ENCODE measurements around the gene PNLDC1.
"Not testable (repeated sequence)": the region's sequence is repeated elsewhere in the genome, so short reads cannot be mapped to it uniquely, and the experiment has no call there.

PNLDC1 gene

DNA sequence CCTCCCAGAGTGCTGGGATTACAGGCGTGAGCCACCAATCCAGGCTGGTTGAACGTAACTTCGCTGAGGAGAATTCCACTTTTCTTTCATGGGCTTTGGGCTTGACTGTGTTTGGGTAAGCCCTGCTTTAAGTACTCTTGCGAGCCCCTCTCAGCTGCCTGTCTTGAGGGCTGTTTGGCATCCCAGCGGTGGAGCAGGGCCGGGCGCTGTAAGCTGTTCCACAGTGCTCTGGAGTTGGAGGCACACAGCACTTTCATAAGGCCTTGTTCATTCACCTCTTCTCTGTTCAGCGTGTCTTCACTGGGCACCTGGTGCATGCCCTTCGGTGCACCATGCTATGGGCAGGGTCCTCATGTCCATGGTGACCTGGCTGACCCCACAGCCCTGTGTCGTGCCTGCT lies 21.6 kb downstream of the PNLDC1 start:
- H3K9ac ChIP-seq (ENCODE audit: low read length in 2 of 2), result no peak overlapping the region
- peaks cover 2% of the 10 kb centered on the region for H3K4me1 ChIP-seq (ENCODE audit: control insufficient read depth, insufficient read depth, low read length)
- H3K9me3 ChIP-seq (ENCODE audit: control insufficient read depth in 2 of 2, low read length in 2 of 2), result no peaks in the 10 kb centered on the region
- H3K4me3 ChIP-seq (ENCODE audit: low read length in 2 of 2), result no peak overlapping the region
- no peaks in the 10 kb centered on the region for H3K36me3 ChIP-seq (ENCODE audit: control insufficient read depth in 2 of 2, insufficient read depth in 2 of 2, low read length in 2 of 2)
- no peak overlapping the region for H3K27ac ChIP-seq (ENCODE audit: low read length)
- H3K27me3 ChIP-seq (ENCODE audit: control insufficient read depth in 1 of 2, insufficient read depth in 2 of 2, low read length in 2 of 2), result no peaks in the 10 kb centered on the region

DNA sequence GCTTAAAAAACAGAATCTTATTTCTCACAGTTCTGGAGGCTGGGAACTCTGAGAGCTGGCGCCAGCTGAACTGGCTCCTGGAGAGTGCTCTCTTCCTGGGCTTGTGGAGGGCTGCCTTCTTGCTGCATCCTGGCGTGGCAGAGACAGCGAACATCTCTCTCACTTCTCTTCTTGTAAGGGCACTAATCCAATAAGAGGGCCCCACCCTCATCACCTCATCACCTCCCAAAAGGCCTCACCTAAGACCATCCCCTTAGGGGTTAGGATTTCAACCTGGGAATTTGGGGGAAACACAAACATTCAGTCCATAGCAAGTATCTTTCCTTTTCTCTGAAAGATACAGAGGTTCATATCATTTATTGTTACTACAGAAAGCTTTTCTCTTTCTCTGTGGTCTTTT lies 23.9 kb downstream of the PNLDC1 start:
- Histone ChIP-seq H3K36me3 (ENCODE audit: control insufficient read depth in 2 of 2, insufficient read depth in 2 of 2, low read length in 2 of 2) (no peaks in the 10 kb centered on the region), H3K9ac (ENCODE audit: low read length in 2 of 2) (no peak overlapping the region)

DNA sequence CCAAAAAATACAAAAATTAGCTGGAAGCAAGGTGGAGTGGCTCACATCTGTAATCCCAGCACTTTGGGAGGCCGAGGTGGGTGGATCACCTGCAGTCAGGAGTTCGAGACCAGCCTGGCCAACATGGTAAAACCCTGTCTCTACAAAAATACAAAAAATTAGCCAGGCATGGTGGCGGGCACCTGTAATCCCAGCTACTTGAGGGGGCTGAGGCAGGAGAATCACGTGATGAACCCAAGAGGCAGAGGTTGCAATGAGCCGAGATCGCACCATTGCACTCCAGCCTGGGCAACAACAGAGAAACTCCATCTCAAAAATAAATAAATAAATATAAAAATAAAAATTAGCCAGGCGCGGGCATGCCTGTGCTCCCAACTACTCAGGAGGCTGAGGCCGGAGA lies 24.6 kb downstream of the PNLDC1 start:
- H3K4me3 ChIP-seq (ENCODE audit: low read length in 2 of 2); H3K36me3 ChIP-seq (ENCODE audit: control insufficient read depth in 2 of 2, insufficient read depth in 2 of 2, low read length in 2 of 2); H3K9me3 ChIP-seq (ENCODE audit: control insufficient read depth in 2 of 2, low read length in 2 of 2); H3K4me1 ChIP-seq (ENCODE audit: control insufficient read depth, insufficient read depth, low read length); H3K27me3 ChIP-seq (ENCODE audit: control insufficient read depth in 1 of 2, insufficient read depth in 2 of 2, low read length in 2 of 2); H3K9ac ChIP-seq (ENCODE audit: low read length in 2 of 2); H3K27ac ChIP-seq (ENCODE audit: low read length): not testable (repeated sequence)

More for the DNA sequence above, 23.9 kb downstream of the PNLDC1 start:
- Histone ChIP-seq H3K27me3 (ENCODE audit: control insufficient read depth in 1 of 2, insufficient read depth in 2 of 2, low read length in 2 of 2) (no peaks in the 10 kb centered on the region), H3K9me3 (ENCODE audit: control insufficient read depth in 2 of 2, low read length in 2 of 2) (no peaks in the 10 kb centered on the region), H3K4me1 (ENCODE audit: control insufficient read depth, insufficient read depth, low read length) (peaks cover 2% of the 10 kb centered on the region), H3K4me3 (ENCODE audit: low read length in 2 of 2) (no peak overlapping the region), H3K27ac (ENCODE audit: low read length) (no peak overlapping the region)

DNA sequence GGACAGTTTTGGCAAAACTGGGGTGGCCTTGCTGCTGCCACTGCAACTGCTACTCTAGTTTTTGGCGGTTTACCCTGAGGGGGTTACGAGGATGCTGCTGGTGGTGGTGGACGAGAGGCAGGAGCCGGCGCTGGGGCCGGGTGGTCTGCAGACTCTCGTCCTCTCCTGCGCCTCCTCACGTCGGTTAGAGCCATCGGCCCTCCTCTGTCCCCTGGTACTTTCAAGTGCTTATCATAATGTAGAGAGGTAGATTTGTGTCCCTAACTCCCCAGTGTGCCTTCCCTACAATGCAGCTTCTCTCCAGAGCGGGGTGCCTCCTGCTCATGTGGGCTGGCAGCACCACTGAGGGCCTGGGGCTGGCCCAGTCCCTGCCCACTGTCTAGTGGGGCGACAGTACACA lies 25.9 kb downstream of the PNLDC1 start:
- H3K27ac ChIP-seq (ENCODE audit: low read length), result no peak overlapping the region
- no peak overlapping the region for H3K4me3 ChIP-seq (ENCODE audit: low read length in 2 of 2)
- no peaks in the 10 kb centered on the region for H3K9me3 ChIP-seq (ENCODE audit: control insufficient read depth in 2 of 2, low read length in 2 of 2)
- H3K4me1 ChIP-seq (ENCODE audit: control insufficient read depth, insufficient read depth, low read length), result peaks cover 2% of the 10 kb centered on the region
- no peaks in the 10 kb centered on the region for H3K27me3 ChIP-seq (ENCODE audit: control insufficient read depth in 1 of 2, insufficient read depth in 2 of 2, low read length in 2 of 2)
- no peaks in the 10 kb centered on the region for H3K36me3 ChIP-seq (ENCODE audit: control insufficient read depth in 2 of 2, insufficient read depth in 2 of 2, low read length in 2 of 2)
- H3K9ac ChIP-seq (ENCODE audit: low read length in 2 of 2), result no peak overlapping the region

DNA sequence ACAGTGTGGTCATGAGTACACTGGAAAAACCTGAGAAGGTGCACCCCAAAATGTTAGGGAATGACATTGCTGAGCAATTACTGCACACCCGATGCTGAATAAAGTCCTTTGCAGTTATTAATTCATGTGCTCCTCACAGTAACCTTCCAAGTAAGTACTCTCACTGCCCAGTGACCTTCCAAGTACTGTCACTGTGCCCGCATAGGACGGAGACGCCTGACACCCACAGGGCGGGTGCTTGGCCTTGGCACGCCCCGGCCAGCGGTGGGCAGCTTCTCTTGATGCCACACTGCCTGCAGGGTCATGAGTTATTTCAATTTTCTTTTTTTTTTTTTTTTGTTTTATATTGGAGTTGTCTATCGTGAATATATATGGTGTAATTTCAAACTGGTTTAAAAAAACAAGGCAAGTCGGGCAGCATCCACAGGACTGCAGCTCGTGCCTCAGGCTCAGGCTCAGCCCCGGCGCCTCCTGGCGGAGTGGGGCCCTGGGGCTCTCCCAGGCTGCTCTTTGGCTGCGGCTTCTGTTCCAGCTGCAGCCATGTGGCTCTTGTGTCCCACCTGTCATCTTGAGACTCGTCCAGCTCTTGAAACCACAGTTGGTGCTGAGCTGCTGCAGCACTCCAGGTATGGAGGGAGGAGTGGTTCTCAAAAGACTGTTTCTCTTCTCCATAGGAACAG lies 27.0 kb downstream of the PNLDC1 start:
- H3K27me3 ChIP-seq (ENCODE audit: control insufficient read depth in 1 of 2, insufficient read depth in 2 of 2, low read length in 2 of 2), result peaks cover 0 to 2% of the 10 kb centered on the region in 2 donors
- no peak overlapping the region for H3K4me3 ChIP-seq (ENCODE audit: low read length in 2 of 2)
- H3K9ac ChIP-seq (ENCODE audit: low read length in 2 of 2), result no peak overlapping the region
- no peaks in the 10 kb centered on the region for H3K9me3 ChIP-seq (ENCODE audit: control insufficient read depth in 2 of 2, low read length in 2 of 2)
- H3K27ac ChIP-seq (ENCODE audit: low read length), result no peak overlapping the region
- no peaks in the 10 kb centered on the region for H3K36me3 ChIP-seq (ENCODE audit: control insufficient read depth in 2 of 2, insufficient read depth in 2 of 2, low read length in 2 of 2)
- H3K4me1 ChIP-seq (ENCODE audit: control insufficient read depth, insufficient read depth, low read length), result no peaks in the 10 kb centered on the region

DNA sequence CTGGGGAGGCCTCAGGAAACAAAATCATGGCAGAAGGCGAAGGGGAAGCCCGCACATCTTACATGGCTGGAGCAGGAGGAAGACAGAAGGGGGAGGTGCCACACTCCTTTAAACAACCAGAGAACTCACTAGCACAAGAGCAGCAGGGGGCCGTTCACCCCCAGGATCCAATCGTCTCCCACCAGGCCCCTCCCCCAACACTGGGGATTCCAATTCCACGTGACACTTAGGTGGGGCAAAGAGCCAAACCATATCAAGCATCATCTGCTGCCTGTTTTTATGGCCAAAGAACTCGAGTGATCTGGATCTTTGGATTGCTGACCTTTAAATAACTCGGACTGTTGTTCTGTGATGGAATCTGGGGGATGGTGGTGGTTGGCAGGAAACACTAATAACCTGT lies 28.0 kb downstream of the PNLDC1 start:
- H3K4me1 ChIP-seq (ENCODE audit: control insufficient read depth, insufficient read depth, low read length), result no peaks in the 10 kb centered on the region
- H3K4me3 ChIP-seq (ENCODE audit: low read length in 2 of 2), result no peak overlapping the region
- H3K27ac ChIP-seq (ENCODE audit: low read length), result no peak overlapping the region
- no peaks in the 10 kb centered on the region for H3K9me3 ChIP-seq (ENCODE audit: control insufficient read depth in 2 of 2, low read length in 2 of 2)
- H3K9ac ChIP-seq (ENCODE audit: low read length in 2 of 2), result no peak overlapping the region
- H3K27me3 ChIP-seq (ENCODE audit: control insufficient read depth in 1 of 2, insufficient read depth in 2 of 2, low read length in 2 of 2), result peaks cover 0 to 2% of the 10 kb centered on the region in 2 donors
- H3K36me3 ChIP-seq (ENCODE audit: control insufficient read depth in 2 of 2, insufficient read depth in 2 of 2, low read length in 2 of 2), result no peaks in the 10 kb centered on the region

DNA sequence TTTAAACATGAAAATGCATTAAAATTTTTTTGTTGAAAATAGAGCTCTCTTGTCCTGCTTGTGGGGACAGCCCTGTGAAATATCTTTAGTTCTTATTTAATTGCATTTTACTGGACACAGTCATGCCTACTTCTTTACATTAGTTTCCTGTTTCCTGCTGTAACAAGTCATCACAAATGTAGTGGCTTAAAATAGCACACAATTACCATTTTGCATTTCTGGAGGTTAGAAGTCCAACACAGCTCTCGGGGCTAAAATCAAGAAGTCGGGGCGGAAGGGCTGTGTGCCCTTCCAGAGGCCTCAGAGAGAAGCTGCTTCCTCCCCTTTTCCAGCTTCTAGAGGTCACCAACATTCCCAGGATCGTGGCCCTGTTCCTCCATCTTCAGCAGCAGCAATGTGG lies 29.4 kb downstream of the PNLDC1 start:
- Histone ChIP-seq H3K36me3 (ENCODE audit: control insufficient read depth in 2 of 2, insufficient read depth in 2 of 2, low read length in 2 of 2) (no peaks in the 10 kb centered on the region), H3K27ac (ENCODE audit: low read length) (no peak overlapping the region), H3K9me3 (ENCODE audit: control insufficient read depth in 2 of 2, low read length in 2 of 2) (no peaks in the 10 kb centered on the region), H3K4me1 (ENCODE audit: control insufficient read depth, insufficient read depth, low read length) (no peaks in the 10 kb centered on the region), H3K27me3 (ENCODE audit: control insufficient read depth in 1 of 2, insufficient read depth in 2 of 2, low read length in 2 of 2) (peaks cover 0 to 2% of the 10 kb centered on the region in 2 donors), H3K9ac (ENCODE audit: low read length in 2 of 2) (no peak overlapping the region), H3K4me3 (ENCODE audit: low read length in 2 of 2) (no peak overlapping the region)

DNA sequence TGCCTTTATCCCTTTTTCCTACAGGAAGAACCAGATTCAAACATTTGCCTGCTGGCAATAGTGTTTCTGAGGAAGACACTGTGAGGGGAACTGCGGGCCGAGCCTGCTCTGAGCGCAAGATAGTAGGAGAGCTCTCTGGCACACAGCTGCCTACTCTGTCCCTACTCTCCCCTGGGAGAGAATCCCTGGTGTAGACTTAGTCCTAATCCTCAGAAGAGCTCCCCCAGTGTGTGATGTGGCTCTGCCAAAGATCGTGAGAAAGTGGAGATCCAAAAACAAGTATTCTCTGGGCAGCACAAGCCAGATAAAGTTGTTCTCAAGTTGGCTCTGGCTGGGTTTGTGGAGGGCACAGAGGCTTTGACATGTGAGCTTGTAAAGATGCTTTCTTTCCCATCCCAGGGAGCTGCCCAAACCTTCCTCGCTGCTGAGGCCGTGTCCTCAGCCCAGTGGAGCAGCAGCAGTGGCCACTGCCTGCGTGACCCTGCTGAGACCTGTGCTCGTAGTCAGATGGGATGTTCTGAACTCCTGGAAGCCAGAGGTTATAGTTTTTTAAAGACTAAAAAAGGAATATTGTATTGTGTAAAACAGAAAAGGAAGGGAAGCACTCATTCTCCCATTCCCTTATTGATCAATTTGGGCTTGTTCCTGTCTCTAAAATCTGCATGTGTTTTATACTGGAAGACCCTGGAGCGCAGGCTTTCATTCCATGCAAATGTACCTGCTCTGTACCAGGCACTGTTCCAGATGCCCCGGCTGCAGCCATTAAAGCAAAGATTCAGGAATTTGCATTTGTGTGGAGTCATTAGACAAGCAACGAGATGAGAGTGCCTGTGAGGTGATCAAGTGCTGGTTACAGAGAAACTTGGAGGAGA lies 30.7 kb downstream of the PNLDC1 start:
- Histone ChIP-seq H3K4me1 (ENCODE audit: control insufficient read depth, insufficient read depth, low read length) (no peaks in the 10 kb centered on the region), H3K36me3 (ENCODE audit: control insufficient read depth in 2 of 2, insufficient read depth in 2 of 2, low read length in 2 of 2) (no peaks in the 10 kb centered on the region), H3K9me3 (ENCODE audit: control insufficient read depth in 2 of 2, low read length in 2 of 2) (no peaks in the 10 kb centered on the region), H3K4me3 (ENCODE audit: low read length in 2 of 2) (no peak overlapping the region), H3K27me3 (ENCODE audit: control insufficient read depth in 1 of 2, insufficient read depth in 2 of 2, low read length in 2 of 2) (peaks cover 0 to 2% of the 10 kb centered on the region in 2 donors), H3K27ac (ENCODE audit: low read length) (no peak overlapping the region), H3K9ac (ENCODE audit: low read length in 2 of 2) (no peak overlapping the region)

DNA sequence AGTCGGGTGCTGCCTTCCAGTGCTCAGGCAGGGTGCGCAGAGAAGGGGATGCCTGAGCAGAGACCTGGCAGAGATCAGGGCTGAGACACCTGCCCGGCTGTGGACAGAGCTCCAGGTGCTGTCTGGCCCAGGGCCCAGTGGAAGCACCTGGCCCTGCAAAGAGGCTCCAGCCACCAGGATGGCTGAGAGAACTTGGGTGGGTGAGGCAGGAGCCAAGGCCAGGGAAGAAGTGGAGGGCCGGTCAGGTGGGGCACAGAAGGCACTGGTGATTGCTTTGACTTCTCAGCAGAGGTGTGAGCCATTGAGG lies 31.2 kb downstream of the PNLDC1 start:
- Histone ChIP-seq H3K9ac (ENCODE audit: low read length in 2 of 2) (no peak overlapping the region), H3K9me3 (ENCODE audit: control insufficient read depth in 2 of 2, low read length in 2 of 2) (no peaks in the 10 kb centered on the region), H3K27ac (ENCODE audit: low read length) (no peak overlapping the region), H3K4me1 (ENCODE audit: control insufficient read depth, insufficient read depth, low read length) (no peaks in the 10 kb centered on the region), H3K27me3 (ENCODE audit: control insufficient read depth in 1 of 2, insufficient read depth in 2 of 2, low read length in 2 of 2) (peaks cover 0 to 2% of the 10 kb centered on the region in 2 donors), H3K4me3 (ENCODE audit: low read length in 2 of 2) (no peak overlapping the region), H3K36me3 (ENCODE audit: control insufficient read depth in 2 of 2, insufficient read depth in 2 of 2, low read length in 2 of 2) (no peaks in the 10 kb centered on the region)

DNA sequence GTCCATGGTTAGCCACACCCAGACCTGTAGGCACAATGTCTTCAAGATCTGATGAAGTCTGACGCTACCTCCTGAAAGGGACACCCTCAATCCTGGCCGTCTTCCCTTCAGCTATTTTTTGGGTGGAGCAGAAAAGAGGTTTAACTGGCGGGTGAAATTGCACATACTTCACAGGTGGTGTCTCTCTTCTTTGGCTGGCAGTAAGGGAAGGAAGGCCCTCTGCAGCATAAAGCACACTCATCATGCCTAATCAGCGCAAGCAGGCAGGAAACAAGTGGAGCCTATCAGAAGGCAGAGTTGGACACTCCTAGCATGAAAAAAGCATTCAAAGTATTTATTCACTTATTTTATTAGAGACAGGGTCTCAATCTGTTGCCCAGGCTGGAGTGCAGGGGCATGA lies 32.9 kb downstream of the PNLDC1 start:
- Histone ChIP-seq H3K4me1 (ENCODE audit: control insufficient read depth, insufficient read depth, low read length) (no peaks in the 10 kb centered on the region), H3K36me3 (ENCODE audit: control insufficient read depth in 2 of 2, insufficient read depth in 2 of 2, low read length in 2 of 2) (no peaks in the 10 kb centered on the region), H3K9me3 (ENCODE audit: control insufficient read depth in 2 of 2, low read length in 2 of 2) (no peaks in the 10 kb centered on the region), H3K27ac (ENCODE audit: low read length) (no peak overlapping the region), H3K27me3 (ENCODE audit: control insufficient read depth in 1 of 2, insufficient read depth in 2 of 2, low read length in 2 of 2) (peaks cover 0 to 2% of the 10 kb centered on the region in 2 donors), H3K9ac (ENCODE audit: low read length in 2 of 2) (no peak overlapping the region), H3K4me3 (ENCODE audit: low read length in 2 of 2) (no peak overlapping the region)

DNA sequence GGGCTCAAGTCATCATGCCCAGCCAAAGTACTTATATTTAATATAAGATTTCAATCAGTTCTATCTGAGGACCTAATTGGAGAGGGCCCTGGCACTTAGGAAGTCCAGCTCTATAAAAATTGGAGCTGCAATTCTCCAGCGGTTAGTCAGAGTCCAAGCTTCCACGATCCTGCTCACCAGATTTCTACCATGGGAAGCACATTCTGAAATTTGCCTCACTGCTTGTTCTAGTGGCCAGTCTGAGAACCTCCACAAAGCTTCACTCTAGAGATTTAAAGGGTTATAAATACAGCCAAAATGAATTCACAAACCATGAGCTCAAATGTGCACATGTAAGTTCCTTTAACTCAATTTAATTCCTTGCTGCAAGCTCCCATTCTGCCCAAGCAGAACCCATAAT lies 33.5 kb downstream of the PNLDC1 start:
- Histone ChIP-seq H3K9me3 (ENCODE audit: control insufficient read depth in 2 of 2, low read length in 2 of 2) (no peaks in the 10 kb centered on the region), H3K27ac (ENCODE audit: low read length) (no peak overlapping the region), H3K4me1 (ENCODE audit: control insufficient read depth, insufficient read depth, low read length) (no peaks in the 10 kb centered on the region), H3K27me3 (ENCODE audit: control insufficient read depth in 1 of 2, insufficient read depth in 2 of 2, low read length in 2 of 2) (peaks cover 0 to 2% of the 10 kb centered on the region in 2 donors), H3K4me3 (ENCODE audit: low read length in 2 of 2) (no peak overlapping the region), H3K36me3 (ENCODE audit: control insufficient read depth in 2 of 2, insufficient read depth in 2 of 2, low read length in 2 of 2) (no peaks in the 10 kb centered on the region), H3K9ac (ENCODE audit: low read length in 2 of 2) (no peak overlapping the region)

All from stomach smooth muscle (tissue), 2 donors.